Measurements from ENCODE around the gene RAB3C.
"Not testable (repeated sequence)": the region's sequence is repeated elsewhere in the genome, so short reads cannot be mapped to it uniquely, and the experiment has no call there.

The RAB3C gene, protein sequence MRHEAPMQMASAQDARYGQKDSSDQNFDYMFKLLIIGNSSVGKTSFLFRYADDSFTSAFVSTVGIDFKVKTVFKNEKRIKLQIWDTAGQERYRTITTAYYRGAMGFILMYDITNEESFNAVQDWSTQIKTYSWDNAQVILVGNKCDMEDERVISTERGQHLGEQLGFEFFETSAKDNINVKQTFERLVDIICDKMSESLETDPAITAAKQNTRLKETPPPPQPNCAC

DNA sequence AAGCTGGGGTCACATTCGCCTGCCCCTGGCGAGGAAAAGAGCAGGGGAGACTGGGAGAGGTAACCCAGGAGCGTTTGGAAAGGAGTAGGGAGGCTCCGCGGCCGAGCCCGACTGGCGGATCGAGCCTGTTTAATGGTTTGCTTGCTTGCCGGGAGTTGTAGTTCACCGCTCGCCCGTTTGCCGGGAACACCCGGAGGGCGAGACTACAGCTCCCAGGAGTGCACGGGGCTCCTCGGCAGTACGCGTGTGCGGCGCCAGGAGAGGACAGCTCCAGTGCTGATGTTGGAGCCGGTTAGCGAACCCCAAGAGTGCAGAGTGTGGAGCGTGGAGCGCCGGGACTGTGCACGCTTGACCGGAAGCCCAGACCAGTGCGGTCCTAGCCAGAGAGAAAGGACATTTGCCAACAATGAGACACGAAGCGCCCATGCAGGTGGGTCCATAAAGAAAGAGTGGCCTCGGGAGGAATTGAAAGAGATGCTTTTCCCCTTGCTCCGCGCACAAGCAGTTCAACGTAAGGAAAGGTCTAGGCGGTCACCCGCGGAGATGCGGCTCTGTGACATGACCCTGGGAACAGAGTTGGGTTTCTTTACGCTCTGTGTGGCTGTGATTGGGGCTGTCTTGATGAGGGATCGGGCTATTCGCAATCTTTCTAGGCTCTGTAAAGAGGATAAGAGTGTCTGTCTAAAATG lies at the start of gene RAB3C:
RAB3C (plus strand) TSS at position 273 of the 689 bp plus-strand sequence; CDS start at position 407, 134 bp downstream.
- peak within 1 kb of the TSS; percentile 78 to 93 for H3K4me3 ChIP-seq (ENCODE audit: low read depth in 1 of 2, low read length in 1 of 2)
- peaks cover 93% of the 10 kb centered on the region for H3K27me3 ChIP-seq
- H3K36me3 ChIP-seq: no peaks in the 10 kb centered on the region

DNA sequence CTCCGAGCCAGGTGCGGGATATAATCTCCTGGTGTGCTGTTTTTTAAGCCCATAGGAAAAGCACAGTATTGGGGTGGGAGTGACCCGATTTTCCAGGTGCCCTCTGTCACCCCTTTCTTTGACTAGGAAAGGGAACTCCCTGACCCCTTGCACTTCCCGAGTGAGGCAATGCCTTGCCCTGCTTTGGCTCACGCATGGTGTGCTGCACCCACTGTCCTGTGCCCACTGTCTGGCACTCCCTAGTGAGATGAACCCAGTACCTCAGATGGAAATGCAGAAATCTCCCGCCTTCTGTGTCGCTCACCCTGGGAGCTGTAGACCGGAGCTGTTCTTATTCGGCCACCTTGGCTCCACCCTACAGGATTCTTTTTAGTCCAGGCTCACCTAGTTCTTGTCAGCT lies 40.9 kb upstream of the RAB3C start:
- not testable (repeated sequence) for H3K36me3 ChIP-seq; H3K27me3 ChIP-seq; H3K9me3 ChIP-seq; H3K4me3 ChIP-seq (ENCODE audit: low read depth in 1 of 2, low read length in 1 of 2); H3K27ac ChIP-seq
- H3K4me1 ChIP-seq (ENCODE audit: control insufficient read depth in 1 of 2, insufficient read depth in 1 of 2, low read depth in 1 of 2, low read length in 1 of 2): peaks cover 46 to 50% of the 10 kb centered on the region in 2 experiments

More for the DNA sequence above, at the start of gene RAB3C:
- H3K4me1 ChIP-seq (ENCODE audit: control insufficient read depth in 1 of 2, insufficient read depth in 1 of 2, low read depth in 1 of 2, low read length in 1 of 2): peaks cover 15 to 20% of the 10 kb centered on the region in 2 experiments
- H3K27ac ChIP-seq: peak within 1 kb of the TSS; percentile 34
- TF ChIP-seq, protein P1, sequence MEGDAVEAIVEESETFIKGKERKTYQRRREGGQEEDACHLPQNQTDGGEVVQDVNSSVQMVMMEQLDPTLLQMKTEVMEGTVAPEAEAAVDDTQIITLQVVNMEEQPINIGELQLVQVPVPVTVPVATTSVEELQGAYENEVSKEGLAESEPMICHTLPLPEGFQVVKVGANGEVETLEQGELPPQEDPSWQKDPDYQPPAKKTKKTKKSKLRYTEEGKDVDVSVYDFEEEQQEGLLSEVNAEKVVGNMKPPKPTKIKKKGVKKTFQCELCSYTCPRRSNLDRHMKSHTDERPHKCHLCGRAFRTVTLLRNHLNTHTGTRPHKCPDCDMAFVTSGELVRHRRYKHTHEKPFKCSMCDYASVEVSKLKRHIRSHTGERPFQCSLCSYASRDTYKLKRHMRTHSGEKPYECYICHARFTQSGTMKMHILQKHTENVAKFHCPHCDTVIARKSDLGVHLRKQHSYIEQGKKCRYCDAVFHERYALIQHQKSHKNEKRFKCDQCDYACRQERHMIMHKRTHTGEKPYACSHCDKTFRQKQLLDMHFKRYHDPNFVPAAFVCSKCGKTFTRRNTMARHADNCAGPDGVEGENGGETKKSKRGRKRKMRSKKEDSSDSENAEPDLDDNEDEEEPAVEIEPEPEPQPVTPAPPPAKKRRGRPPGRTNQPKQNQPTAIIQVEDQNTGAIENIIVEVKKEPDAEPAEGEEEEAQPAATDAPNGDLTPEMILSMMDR (IDR thresholded peaks at IDR 0.05): peak; percentile 32
- H3K9me3 ChIP-seq: no peaks in the 10 kb centered on the region

GRCh38 chr5:58542709-58543108 lies 40.2 kb upstream of the RAB3C start:
- Histone ChIP-seq H3K27me3 (no peaks in the 10 kb centered on the region), H3K4me3 (ENCODE audit: low read depth in 1 of 2, low read length in 1 of 2) (no peak overlapping the region), H3K36me3 (no peaks in the 10 kb centered on the region), H3K4me1 (ENCODE audit: control insufficient read depth in 1 of 2, insufficient read depth in 1 of 2, low read depth in 1 of 2, low read length in 1 of 2) (peaks cover 46 to 50% of the 10 kb centered on the region in 2 experiments), H3K27ac (peak overlapping the region; percentile 87), H3K9me3 (no peaks in the 10 kb centered on the region)
- TF ChIP-seq, protein P1 (IDR thresholded peaks at IDR 0.05): no peak

- Histone ChIP-seq H3K27me3 (no peaks in the 10 kb centered on the region), H3K27ac (peak overlapping the region; percentile 87), H3K4me1 (ENCODE audit: control insufficient read depth in 1 of 2, insufficient read depth in 1 of 2, low read depth in 1 of 2, low read length in 1 of 2) (peaks cover 46 to 50% of the 10 kb centered on the region in 2 experiments), H3K36me3 (no peaks in the 10 kb centered on the region), H3K4me3 (ENCODE audit: low read depth in 1 of 2, low read length in 1 of 2) (peak overlapping the region; percentile 12 to 48), H3K9me3 (no peaks in the 10 kb centered on the region)
- TF ChIP-seq, protein P1 (IDR thresholded peaks at IDR 0.05): no peak
Observed at GRCh38 chr5:58543723-58544122, 39.2 kb upstream of the RAB3C start.

DNA sequence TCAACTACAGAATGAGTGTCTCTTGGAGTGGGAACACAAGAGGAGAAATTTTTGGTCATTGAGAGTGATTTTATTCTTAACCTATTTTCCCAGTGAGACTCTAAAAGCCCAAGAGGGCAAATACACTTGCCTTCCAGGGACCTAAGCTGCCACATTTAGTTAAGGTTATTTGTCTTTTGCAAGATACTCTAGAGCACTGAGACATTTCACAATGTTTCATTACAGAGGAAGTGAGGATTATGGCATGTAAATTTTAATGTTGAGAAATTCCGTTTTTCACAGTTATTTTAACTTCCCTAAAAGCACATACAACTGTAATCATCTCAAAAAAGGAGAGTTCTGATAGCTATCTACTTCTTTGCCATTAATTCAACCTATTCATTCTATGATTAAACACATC lies 38.7 kb upstream of the RAB3C start:
- TF ChIP-seq, protein P1 (IDR thresholded peaks at IDR 0.05): no peak
- peak overlapping the region; percentile 12 to 48 for H3K4me3 ChIP-seq (ENCODE audit: low read depth in 1 of 2, low read length in 1 of 2)
- peaks cover 46 to 50% of the 10 kb centered on the region in 2 experiments for H3K4me1 ChIP-seq (ENCODE audit: control insufficient read depth in 1 of 2, insufficient read depth in 1 of 2, low read depth in 1 of 2, low read length in 1 of 2)
- no peaks in the 10 kb centered on the region for H3K9me3 ChIP-seq
- no peaks in the 10 kb centered on the region for H3K36me3 ChIP-seq
- H3K27ac ChIP-seq: peak overlapping the region; percentile 87
- no peaks in the 10 kb centered on the region for H3K27me3 ChIP-seq

DNA sequence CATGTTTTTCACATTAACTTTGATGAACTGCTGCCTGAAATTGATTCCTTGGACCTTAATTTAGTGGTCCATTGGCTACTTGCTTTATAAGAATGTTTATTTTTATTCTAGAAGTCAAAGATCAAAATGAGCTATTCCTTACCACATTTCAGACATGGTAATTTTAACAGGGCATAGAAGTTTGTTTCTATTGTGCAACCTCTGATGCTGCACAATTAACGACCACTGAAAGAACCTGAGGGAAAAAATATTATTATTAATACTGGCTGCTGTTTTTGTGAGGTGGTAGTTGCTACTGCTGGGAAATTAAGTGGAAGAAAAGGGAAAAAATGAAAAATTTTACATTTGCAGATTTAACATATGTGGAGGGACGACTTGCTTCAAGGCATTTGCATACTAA lies 37.9 kb upstream of the RAB3C start:
- TF ChIP-seq, protein P1 (IDR thresholded peaks at IDR 0.05): no peak
- H3K4me1 ChIP-seq (ENCODE audit: control insufficient read depth in 1 of 2, insufficient read depth in 1 of 2, low read depth in 1 of 2, low read length in 1 of 2): peaks cover 46 to 50% of the 10 kb centered on the region in 2 experiments
- no peaks in the 10 kb centered on the region for H3K27me3 ChIP-seq
- peak overlapping the region in 1 of 2 experiments; percentile 48 for H3K4me3 ChIP-seq (ENCODE audit: low read depth in 1 of 2, low read length in 1 of 2)
- H3K36me3 ChIP-seq: no peaks in the 10 kb centered on the region
- H3K9me3 ChIP-seq: no peaks in the 10 kb centered on the region
- H3K27ac ChIP-seq: peak overlapping the region; percentile 87
